ENCODE measurements around the gene ZER1.

Gene ZER1

DNA sequence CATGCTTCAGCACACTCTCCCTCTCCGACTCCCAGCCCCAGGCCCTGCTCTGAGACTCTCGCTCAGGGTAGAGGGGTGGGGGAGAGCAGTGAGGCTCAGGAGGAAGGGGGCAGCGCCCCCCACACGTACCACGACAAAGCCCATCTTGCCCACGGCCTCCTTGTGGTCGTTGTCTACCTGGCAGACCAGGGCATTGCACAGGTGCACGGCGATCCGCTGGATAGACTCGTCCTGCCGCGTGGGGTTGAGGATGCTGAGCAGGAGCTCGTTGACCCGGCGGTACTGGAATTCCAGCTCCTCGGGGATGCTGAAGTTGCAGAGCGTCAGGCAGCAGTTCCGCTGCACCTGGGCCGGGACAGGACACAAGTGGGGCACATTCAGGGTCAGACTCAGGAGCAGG is 29.3 kb downstream of the ZER1 start:
- DNase-seq (ENCODE audit: low spot score): no peak

DNA sequence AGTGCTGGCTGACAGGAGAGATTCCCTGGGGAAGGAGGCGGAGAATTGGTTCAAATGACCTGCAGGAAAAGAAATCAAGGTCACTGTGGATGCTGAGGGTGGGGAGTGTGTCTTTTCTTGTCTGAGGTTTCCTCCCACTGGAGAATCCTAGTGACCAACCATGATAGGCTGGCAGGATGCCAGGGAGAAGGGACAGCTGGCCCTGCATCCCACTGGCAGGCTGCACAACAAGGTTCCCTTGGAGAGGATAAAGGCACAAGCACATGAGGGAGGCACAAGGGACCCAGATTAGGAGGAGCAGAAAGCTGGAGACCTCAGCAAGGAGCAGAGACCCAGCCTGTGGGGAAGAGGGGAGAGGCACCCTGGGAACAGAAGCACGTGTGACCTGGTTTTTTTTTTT is 36.4 kb downstream of the ZER1 start:
- no peak for DNase-seq (ENCODE audit: low spot score)

DNA sequence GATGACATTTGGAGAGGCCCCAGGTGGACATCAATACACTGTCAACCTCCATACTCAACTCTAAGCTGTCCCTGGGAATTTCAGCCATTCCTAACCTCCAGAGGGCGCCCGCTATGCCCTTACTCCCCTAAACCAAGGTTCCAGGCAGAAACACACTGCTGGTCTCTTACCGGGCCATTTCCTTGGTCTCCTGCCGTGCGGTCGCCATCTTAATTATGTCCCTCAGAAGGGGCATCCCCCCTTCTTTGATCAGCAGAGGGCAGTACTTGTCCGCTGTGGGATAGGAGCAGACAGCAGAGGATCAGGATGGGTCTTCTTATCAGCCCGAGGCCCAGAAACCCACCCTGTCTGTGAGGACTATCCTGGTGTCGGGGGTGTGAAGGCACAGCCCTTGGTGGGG is 38.5 kb downstream of the ZER1 start:
- DNase-seq (ENCODE audit: low spot score): peak; percentile 96

DNA sequence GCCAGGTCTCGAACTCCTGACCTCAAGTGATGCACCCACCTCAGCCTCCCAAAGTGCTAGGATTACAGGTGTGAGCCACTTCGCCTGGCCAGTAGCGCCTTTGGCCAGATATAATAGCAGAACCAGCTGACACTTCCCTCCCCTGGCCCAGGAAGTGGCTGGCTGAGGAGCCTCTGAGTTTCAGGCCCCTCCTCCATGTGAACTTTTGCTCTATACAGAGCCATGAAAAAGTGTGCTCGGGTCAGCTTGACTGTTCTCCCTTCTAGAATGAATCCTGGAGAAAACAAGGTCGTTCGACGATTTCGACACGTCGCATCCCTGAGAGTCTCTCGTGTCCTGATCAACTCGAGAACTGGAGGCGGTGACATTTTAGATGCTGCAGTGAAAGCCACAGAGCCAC is 39.2 kb downstream of the ZER1 start:
- DNase-seq (ENCODE audit: low spot score): no peak

DNA sequence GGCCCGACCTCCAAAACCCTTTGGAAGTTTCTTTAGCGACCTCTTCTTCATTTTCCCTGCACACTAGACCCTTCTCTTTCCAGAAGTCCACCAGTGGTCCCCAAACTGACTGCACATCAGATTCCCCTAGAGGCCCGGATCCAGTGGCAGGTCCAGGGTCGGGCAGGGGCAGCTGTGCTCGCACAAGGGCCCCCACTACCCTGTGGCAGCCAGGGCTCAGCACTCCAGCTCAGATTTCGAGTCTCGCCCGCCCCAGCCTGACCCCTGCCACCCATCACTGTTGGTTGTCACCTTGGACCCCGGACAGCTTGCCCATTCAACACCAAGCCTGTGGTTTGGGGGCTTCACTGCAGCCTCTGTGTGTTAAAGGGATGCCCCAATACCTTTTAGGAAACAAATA is 40.0 kb downstream of the ZER1 start:
- no peak for DNase-seq (ENCODE audit: low spot score)

DNA sequence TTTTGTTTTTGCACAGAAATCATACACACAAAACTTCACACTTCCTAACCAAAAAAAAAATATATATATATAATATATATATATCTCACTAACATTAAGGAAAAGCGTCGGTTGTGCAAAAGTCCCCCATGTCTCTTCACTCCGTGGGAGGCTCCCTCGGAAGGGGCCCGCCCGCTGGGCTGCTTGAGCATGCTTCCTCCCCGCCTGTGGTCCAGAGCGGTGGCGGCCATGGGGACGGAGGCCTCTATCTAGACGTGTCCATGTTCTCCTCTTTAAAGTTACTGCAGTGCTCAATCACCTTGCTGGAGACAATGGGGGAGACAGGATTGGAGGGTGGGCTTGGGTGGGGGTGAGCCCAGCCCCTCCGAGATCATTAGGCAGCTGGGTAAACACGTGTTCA is 40.6 kb downstream of the ZER1 start:
- no peak for DNase-seq (ENCODE audit: low spot score)

DNA sequence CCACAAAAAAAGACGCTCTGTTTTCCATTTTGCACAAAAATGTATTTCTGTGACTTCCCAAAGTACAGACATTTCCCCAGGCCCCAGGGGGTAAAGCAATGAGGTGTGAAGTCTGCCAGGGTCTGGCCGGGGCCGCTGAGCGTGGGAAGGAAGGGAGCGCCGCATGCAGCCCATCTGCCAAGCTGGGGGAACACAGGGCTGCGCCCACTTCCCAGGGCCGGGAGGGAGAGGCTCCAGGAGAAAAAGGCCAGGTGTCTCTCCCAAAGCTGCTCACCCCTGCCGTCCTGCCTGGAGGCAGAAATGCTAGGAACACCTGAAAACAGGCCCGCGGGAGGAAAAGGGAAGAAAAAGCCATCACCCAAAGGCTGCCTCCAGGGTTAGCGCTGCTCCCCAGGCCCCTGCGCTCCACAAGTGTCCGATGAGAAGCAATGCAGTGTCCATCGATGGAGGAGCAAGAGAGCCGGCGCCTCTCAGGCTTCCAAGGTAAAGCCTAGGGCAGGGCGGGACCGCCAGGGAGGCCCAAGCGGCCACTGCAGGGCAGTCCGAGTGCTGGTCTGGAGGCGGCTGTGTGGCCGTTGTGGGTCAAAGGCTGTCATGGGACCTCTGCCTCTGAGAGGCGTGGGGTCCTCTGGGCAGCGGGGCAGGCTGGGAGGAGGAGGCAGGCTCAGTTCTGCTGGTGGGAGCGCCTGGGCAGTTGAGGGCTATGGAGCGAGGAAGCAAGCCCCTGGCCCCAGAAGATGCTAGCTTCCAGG is 41.8 kb downstream of the ZER1 start:
- no peak for DNase-seq (ENCODE audit: low spot score)

DNA sequence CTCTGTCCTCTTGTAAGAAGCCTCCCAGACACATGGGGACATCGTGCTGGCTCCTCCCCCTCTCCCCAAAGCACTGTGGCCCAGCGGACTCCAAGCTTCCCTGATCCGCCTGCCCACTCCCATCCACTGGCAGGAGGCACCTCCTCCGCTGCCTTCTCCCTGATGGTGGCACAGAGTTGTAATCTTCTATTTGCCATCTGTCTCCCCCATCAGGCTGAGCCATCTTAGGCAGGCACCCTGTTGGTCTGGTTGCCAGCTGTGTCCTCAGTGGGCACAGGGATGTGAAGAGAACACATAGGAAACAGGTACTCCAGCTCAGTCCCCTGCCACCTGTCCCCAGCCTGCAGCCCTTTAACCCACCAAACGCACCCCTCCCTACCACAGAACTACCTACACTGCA is 42.4 kb downstream of the ZER1 start:
- no peak for DNase-seq (ENCODE audit: low spot score)

DNA sequence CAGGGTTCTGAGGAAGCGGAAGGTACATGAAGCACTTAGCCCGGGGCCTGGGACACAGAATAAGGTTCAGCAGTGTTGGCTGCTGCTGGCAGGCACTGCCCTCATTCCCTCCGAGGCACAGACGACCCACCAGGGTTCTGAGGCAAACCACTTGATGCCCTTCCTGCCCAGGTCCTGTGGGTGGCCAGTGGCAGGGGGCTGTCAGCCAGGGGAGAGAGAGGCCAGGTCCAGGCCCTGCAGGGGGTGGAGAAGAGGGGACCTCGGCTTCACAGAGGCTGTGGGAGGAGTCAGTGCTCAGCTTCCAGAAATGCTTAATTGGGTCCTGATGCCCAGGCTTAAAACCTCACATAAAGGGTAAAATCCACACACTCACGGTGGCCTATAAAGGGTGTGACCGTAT is 43.4 kb downstream of the ZER1 start:
- no peak for DNase-seq (ENCODE audit: low spot score)

DNA sequence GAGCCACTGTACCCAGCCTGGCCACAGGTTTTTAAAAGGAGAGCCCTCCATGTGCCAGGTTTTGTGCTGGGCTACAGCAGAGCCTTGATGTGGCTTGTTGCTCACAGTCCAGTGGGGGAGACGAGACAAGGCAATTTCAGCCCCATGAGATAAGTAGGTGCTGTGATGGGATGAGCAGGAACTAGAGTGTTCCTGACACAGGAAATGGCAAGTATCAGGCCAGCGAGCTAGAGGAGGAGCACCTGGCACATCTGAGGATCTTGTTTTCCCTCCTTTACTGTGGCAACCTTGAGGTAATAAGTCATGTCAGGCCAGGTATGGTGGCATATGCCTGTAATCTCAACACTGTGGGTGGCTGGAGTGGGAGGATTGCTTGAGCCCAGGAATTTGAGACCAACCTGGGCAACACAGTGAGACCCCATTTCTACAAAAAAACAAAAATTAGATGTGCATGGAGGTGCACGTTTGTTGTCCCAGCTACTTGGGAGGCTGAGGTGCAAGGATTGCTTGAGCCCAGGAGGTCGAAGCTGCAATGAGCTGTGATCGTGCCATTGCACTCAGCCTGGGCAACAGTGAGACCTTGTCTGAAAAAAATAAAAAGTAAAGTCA is 44.0 kb downstream of the ZER1 start:
- DNase-seq (ENCODE audit: low spot score): no peak

DNA sequence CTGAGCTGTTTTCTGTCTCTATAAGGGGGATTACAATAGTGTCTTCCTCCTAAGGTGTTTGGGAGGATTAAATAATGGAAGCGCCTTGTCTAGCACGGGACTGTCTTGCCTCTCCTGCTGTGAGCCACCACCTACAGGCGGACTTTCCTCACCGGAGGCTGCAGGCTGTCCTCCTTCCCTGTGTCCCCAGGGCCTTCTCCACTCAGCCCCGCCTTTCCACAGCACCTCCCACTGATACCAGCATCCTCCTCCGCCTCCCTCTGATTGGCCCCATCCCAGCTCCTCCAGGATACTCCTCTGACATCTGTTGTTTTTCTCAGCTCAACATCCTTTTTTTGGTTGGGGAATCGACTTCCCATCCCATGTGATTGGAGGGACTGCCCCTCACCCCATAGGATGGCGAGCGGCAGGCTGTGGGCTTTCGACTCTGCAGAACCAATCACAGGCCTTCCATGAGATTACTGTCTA is 46.9 kb downstream of the ZER1 start:
- peak; percentile 94 for DNase-seq (ENCODE audit: low spot score)

DNA sequence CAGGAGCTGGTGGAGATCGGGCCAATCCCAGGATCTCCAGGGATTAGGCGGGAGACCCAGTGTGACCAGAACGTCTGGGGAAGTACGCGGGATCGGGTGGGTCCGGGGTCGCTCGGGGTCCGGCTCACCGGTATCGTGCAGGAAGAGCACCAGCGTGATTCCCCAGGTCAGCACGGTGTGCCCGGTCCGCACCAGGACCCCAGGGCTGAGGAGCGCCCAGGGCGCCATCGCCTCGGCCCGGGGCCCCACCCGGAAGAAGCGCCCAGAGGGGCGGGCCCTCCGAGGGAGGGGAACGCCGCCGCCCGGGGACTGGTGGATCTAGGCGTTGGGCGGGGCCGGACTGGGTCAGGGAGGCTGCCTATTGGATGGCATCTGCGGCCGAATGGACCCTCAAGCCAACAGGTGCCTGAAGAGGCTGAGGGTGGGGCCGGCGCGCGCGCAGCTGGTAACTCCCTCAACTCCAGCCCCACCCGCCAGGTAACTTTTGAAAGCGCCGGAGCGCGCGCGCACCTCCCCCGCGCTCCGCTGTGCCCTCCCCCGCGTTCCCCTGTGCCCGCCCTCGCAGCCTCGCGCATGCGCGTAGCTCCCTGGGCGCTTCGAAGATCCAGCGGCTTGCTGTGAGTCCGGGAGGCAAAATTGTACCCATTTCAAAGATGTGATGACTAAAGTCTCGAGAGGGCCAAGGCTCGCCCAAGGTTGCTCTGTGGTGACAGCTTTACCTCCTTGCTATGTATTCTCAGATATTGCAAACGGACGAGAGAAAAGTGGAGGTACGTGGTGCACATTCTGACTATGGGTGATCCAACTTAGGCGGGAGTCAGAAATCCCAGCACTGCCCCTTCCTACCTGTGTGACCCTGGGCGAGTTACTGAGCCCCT is 47.6 kb downstream of the ZER1 start, which contains the start of gene ZDHHC12:
Gene ZDHHC12 (minus strand): TSS at position 262 of the 878 bp plus-strand sequence. CDS start 34 bp downstream, at position 228.
- DNase-seq (ENCODE audit: low spot score): peak; percentile 99

DNA sequence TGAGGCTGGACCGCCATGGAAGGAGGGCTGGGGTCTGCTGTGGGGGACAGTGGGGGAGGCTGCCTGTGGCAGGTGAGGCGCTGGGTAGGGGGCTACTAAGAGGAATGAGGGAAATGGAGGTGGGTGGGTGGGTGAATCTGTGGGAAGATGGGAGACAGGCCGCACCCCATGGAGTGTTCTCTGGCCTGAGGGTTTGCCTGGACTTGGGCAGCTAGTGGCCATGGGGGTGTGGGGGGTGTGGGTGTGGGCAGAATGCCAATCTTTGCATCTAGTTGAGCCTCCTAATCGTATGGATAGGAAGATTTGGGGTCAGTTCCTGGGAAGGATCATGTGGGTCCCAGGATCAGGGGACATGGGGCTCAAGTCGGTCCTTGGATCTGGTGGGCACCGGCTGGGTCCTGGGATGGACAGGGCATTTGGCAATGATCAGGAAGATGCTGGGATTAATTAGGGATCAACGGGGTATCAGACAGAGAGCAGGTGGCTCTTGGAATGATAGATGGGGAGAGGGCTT is 48.3 kb downstream of the ZER1 start:
- DNase-seq (ENCODE audit: low spot score): no peak

DNA sequence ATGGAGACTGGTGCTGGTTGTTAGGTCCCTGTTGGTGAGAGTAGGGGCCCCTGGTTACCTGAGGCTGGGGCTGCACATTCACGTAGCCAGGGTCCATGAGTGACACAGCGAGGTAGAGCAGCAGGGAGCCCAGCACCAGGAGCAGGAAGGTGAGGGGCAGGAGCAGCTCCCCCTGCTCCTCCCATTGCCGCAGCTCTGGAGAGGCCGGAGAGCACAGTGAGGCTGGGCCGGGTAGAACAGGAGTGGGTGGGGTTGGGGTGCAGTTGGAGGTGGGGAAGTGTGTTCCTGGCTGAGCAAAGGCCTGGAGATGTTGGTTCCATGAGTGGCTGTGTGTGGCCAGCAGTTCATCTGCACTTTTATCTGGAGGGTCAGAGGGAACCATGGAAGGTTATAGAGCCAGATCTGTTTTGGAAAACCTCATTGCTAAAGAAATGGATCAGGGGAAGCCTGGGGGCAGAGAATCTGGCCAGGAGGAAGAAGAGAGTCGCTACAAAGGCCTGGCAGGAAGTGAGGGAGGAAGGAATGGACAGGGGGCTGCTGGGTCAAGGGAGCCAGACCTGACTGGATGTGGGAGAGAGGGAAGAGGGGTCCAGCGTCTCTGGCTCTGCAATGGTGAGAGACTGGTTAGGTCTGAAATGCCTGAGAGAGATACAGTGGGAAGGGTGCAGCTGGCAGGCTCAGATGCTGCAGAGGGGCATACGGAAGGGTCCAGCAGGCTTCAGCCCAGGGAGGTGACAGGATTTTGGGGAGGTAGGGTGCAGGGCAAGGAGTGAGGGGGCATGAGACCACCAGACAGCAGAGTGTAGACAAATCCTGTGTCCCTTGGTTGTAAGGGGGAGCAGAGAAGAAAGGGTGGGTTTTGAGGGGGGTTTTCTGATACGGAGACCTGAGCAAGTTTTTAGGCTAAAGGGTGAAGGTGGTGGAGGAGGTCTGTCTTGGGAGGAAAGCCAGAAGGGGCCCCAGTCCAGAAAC is 49.1 kb downstream of the ZER1 start:
- no peak for DNase-seq (ENCODE audit: low spot score)

DNA sequence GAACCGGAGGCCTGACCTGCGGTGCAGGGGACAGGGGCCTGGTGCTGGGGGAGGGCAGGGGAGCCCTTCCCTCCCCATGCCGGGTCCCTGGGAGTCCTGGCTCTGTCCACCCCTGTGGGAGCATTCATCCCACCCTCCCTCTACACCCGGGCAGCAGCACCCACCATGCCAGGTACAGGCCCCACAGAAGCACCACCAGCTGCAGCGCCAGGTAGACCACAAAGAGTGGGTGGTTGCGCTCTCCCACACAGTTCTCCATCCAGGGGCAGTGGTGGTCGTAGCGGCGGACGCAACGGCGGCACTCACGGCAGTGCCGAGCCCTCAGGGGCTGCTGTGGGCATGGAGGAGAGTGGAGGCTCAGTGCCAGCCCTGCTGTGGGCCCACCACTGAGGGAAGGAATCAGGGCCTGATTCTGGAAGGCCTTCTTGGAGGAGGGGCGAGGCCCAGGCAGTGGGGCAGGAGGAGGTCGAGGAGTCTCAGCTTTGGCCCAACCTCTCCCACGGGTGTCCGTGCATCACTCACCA is 50.2 kb downstream of the ZER1 start:
- no peak for DNase-seq (ENCODE audit: low spot score)

DNA sequence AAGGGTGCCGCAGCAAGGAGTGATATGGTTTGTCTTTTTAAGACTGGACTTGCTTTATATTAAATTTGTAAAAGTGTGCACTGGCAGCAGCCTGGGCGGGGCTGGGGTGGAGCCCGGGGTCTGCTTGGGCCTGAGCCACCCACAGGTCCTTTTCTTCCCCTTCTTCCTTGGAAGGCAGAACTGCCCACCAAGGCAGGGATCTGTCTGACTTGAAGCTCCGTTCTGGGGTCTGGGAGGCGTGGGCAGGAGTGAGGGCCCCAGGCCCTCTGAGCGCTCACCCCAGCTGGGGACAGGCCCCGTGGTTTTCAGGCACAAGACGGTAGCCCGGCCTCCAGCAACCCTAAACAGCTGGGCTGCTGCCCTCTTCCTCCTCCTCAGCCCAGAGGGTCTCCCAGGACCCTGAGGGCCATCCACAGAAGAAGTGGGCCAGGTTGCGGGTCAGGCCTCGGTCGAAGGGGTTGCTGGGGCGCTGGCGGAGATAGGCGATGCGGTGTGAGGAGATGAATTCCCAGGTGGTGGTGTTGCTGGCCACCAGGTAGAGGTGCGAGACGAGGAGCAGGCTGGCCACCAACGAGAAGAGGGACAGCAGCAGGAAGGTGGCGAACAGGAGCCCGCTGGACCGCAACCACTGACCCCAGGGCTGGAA is 50.8 kb downstream of the ZER1 start:
- DNase-seq (ENCODE audit: low spot score): no peak

DNA sequence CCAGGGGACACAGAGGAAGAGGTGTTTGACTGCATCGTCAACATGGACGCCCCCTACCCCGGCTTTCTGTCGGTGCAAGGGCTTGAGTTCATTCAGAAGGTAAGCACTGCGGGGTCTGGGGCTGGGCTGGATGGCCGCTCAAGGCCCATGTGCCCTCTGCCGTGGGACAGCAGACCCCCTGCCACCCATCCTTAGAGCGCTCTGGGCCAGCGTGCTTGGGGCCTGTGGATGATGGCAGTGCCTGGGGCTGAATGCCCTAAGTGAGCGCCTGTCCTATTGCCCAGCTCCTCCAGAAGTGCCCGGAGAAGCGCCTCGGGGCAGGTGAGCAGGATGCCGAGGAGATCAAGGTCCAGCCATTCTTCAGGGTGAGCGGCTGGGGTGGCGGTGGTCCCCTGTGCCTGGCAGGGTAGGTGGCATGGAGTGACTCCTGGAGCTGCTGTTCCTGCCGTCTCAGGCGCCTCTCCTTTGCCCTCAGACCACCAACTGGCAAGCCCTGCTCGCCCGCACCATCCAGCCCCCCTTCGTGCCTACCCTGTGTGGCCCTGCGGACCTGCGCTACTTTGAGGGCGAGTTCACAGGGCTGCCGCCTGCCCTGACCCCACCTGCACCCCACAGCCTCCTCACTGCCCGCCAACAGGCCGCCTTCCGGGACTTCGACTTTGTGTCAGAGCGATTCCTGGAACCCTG is 51.7 kb downstream of the ZER1 start:
- no peak for DNase-seq (ENCODE audit: low spot score)

DNA sequence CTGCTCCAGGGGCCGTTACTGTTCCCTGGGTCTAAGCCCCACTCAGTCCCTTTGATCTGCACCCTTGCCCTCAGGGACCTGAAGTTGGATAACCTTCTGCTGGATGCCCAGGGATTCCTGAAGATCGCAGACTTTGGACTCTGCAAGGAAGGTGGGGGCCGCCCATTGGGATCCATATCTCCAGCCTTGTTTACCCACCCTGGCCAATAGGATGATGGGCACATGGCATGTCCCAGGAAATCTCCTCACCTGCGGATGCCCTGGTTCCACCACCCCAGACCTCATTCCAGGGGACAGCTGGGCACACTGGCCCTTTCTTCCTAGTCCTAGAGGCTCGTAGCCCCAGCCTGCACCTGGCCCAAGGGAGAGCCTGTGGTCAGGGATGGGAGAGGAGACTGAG is 53.3 kb downstream of the ZER1 start:
- no peak for DNase-seq (ENCODE audit: low spot score)

DNA sequence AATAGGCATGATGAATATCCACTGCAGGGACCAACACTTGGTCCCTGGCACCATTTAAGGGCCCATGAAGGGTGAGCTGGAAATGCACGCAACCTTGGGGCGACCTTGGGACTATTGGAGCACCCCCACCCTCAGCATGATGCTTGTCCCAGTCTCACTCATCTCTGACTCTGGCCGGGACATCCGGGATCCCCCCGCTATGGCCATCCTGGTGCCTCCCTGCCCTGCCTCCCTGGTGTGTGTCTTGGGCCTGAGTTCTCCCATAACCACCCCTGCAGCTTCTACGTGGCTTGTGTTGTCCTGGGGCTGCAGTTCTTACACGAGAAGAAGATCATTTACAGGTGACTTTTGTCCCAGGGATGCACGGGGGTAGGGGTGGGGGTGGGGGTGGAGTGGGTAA is 53.7 kb downstream of the ZER1 start:
- DNase-seq (ENCODE audit: low spot score): no peak

All from SK-N-DZ (cell line).